NT2/D1 (cell line): ENCODE data around the gene XPR1.

Experiments used
- SUZ12 ChIP-seq: IDR thresholded peaks from 2 replicates; pipeline ENCODE4 v1.6.1; 2011; ENCODE audit not compliant: insufficient read length, insufficient read depth; ENCODE audit errors: extremely low read depth
- YY1 ChIP-seq: IDR thresholded peaks from 2 replicates; pipeline ENCODE4 v1.6.1; 2011; ENCODE audit not compliant: insufficient read length, insufficient read depth
- ZNF274 ChIP-seq: IDR thresholded peaks from 2 replicates; pipeline ENCODE4 v1.6.1; 2011; ENCODE audit warnings: mild to moderate bottlenecking, low read depth, low read length

DNA sequence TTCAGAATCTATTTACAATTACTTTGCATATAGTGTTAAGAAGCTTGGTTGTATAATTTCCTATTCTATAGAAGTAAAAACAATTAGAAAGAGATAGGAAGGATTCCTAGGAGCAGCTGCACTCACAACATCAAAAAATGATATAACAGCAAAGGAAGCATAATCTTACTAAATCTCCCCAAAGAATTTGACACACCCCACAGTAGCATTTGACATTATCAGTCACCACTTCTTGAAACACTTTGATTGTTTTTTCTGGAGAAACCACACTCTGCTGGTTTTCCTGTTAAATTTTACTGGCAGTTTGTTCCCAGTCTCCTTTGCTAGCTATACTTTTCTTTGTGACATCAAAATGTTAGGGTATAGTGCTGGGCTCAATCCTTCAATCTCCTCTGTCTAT is 180.1 kb downstream of the XPR1 start:
- TF ChIP-seq ZNF274, result no peak
- no peak for TF ChIP-seq SUZ12
- TF ChIP-seq YY1, result no peak
